Non-pigmented ciliary epithelial cell (primary cell): ENCODE results near the gene GPR171.
"Not testable (repeated sequence)": the region's sequence is repeated elsewhere in the genome, so short reads cannot be mapped to it uniquely, and the experiment has no call there.

ENCODE experiments used
- DNase-seq: peaks from one replicate; pipeline ENCODE4 v3.0.0-alpha.2; 2010; ENCODE audit warnings: low read depth

The GPR171 gene

DNA sequence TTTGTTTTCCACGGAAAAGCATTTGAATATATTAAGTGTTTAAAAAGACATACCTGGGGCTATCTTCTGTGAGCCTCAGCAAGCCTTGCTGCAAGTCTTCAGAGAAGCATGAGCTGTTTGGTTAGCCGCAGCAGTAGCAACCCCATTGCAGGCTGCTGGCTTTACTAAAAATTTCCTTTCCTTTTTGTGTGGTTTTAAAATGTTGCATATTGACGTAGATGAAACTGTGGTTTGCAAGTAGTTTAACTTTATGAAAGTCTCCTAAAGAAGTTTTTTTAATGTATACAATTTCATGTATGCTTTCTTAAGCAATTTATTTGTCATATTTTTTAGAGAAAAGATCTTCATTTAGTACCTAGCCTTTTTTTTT, at the start of gene GPR171:
Gene GPR171 (minus strand): TSS at position 166 of the 370 bp plus-strand sequence. CDS start 3,830 bp downstream, outside the sequence.
- no peak for DNase-seq

DNA sequence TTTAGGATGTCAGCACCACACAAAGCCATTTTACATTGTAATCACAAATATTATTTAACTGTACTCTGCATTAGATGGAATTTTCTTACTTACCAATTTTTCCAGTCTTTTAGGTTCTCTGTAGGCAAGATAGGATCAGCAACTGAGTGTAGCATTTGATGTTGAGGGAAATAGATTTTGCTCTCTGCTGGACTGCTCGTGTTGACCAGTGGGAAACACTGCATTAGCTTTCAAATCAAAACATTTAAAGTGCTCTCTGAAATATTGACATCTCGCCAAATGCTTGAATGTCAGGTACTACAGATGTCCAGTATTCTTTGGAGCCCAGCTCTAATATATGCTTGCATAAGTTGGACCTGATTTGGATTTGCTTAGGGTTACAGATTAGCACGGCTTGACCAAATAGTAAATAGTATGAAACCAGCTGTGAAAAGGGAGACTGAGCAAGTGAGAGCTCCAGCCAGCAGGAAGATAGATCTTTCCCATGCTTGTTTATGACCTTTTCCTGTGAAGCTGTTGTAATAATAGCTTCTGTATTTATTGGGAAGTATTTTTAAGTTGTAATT, 45.8 kb upstream of the GPR171 start:
- no peak for DNase-seq

DNA sequence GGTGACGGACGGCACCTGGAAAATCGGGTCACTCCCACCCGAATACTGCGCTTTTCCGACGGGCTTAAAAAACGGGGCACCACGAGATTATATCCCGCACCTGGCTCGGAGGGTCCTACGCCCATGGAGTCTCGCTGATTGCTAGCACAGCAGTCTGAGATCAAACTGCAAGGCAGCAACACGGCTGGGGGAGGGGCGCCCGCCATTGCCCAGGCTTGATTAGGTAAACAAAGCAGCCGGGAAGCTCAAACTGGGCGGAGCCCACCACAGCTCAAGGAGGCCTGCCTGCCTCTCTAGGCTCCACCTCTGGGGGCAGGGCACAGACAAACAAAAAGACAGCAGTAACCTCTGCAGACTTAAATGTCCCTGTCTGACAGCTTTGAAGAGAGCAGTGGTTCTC, 39.0 kb upstream of the GPR171 start:
- not testable (repeated sequence) for DNase-seq

DNA sequence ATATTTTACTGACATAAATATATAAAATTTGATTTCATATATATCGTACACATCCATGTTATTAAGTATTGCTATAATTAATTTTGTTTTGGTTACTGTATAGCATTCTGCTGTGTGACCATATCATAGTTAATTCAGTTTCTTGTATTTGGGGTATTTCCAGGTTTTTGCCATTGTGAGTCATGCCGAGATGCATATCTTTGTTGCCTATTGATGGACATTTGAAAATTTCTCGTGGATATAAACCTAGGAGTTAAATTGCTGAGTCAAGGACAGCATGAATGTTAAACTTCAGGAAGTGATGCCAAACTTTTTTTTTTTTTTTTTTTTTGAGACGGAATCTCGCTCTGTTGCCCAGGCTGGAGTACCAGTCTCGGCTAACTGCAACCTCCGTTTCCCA, 33.7 kb upstream of the GPR171 start:
- no peak for DNase-seq

- DNase-seq, result no peak
Measured at GRCh38 chr3:151236316-151236715, 33.3 kb upstream of the GPR171 start.

GRCh38 chr3:151234825-151235224, 31.8 kb upstream of the GPR171 start:
- DNase-seq, result no peak

- no peak for DNase-seq
Measured at GRCh38 chr3:151232991-151233390, 30.0 kb upstream of the GPR171 start.

DNA sequence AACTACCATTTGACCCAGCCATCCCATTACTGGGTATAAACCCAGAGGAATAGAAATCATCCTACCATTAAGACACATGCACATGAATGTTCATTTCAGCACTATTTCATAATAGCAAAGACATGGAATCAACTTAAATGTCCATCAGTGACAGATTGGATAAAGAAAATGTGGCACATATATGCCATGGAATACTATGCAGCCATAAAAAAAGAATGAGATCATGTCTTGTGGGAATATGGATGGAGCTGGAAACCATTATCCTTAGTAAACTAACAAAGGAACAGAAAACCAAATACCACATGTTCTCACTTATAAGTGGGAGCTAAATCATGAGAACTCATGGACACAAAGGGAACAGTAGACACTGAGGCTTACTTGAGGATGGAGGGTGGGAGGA, 29.4 kb upstream of the GPR171 start:
- not testable (repeated sequence) for DNase-seq

GRCh38 chr3:151230646-151231045, 27.6 kb upstream of the GPR171 start:
- DNase-seq, result no peak

DNA sequence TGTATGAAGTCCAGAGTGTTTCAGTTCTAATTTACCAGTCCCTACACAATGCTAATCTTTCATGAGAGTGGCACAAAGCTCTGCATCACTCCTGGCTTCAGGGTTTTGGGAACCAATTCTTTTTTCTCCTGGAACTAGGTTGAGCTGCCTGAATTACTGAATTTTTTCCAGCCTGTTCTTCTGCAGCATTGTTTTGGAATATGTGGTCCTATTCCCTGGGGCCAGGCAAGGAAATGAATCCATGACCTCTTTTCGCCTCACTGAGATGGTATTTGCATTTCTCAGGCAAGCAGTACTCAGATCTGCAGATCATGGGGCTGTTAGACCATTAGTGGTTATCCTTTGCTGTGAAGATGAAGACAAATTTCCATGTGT, 25.6 kb upstream of the GPR171 start:
- no peak for DNase-seq

GRCh38 chr3:151227807-151228665, 25.0 kb upstream of the GPR171 start:
- DNase-seq, result peak; percentile 80

GRCh38 chr3:151227266-151227806, 24.3 kb upstream of the GPR171 start:
- no peak for DNase-seq

DNA sequence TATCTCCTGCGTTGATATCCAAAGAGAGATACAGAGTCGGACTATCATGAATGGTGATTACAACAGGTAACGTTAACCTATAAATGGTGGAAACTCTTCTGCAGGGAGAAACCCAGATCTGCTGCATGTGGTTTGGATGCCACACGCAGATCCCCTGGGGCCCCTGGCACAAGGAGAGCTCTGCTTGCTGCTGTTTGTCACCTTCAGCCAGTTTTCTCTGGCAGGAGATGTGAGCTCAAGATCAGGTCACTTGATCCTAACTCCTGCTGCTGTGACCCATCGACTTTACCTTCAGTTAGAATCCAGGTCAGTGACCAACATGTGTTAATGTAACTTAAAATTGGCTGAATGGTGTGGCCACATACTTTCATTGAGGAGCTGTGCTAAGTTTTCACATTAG, 23.8 kb upstream of the GPR171 start:
- DNase-seq, result no peak

- DNase-seq, result peak; percentile 79
Measured at GRCh38 chr3:151226088-151226563, 23.1 kb upstream of the GPR171 start.

DNA sequence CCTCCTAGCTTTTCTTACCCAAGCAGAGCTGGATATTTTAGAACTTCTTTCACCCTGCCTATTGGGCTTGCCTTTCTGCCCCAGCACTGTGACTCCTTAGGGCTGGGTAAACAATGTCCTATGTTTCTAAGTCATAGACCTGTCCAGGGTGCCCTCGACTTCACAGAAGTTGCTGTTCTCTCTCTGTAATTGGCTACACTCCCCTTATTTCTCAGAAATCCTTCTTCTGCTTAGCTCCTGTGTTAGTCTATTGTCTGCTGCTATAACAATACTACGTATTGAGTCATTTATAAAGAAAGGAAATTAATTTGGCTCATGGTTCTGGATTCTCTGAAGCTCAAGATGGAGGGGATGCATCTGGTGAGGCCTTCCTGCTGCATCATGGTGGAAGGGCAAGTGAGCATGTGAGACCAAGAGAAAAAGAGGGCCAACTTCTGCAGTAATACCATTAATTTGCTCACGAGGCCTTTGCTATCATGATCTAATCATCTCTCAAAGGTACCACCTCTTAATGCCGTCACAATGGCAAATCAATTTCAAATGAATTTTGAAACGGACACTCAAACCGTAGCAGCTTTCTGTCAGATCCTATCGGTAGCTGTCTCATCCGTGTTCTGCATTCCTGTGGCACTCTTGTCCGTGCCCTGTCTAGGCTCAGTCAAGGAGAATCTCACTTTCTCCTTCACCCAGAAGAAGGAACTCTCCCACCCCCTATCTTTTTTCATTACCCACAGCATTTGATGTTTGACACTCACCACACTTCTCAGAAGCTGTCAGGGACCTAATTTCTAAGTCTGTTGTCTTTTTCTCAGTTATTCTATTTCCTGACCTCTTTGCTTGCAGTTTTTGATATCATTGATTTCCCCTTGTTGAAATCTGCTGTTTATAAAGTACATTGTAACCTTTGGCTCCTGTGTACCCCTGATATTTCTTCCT, 22.3 kb upstream of the GPR171 start:
- no peak for DNase-seq

DNA sequence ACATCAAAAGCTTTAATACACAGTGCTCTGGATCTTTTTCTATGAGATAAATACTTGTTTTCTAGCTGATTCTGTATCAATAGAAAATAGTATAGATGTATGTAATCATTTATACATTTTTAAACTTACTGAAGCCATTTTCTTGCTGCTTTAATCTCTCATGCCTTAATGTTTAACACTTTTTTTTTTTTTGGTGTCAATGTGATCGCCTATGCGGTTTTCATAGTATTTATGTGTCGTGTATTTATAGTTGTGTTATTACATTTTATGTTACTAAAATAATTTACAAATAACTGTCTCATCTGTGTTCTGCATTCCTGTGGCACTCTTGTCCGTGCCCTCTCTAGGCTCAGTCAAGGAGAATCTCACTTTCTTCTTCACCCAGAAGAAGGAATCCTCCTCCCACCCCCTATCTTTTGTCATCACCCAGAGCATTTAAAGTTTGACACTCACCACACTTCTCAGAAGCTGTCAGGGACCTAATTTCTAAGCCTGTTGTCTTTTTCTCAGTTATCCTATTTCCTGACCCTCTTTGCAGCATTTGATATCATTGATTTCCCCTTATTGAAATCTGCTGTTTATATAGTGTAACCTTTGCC, 21.4 kb upstream of the GPR171 start:
- DNase-seq, result no peak

DNA sequence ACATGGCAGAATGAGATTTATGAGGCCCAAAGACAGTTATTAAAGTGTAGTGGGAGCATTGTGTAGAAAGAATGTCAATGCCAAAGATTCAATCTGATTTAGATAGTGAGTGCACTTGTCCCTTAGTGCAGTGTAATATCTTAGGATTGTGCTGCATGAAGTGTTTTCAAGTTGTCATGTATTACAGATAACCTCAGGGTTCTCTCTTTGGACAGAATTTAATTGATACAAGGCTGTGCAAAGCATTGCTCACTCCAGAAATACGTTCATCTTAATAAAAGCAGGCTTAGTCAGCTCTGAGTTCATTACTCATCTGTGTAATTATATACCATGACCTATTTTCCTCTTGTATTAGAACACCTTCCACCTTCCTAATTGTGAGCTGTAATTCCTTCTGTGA, 16.0 kb upstream of the GPR171 start:
- DNase-seq, result peak; percentile 67

DNA sequence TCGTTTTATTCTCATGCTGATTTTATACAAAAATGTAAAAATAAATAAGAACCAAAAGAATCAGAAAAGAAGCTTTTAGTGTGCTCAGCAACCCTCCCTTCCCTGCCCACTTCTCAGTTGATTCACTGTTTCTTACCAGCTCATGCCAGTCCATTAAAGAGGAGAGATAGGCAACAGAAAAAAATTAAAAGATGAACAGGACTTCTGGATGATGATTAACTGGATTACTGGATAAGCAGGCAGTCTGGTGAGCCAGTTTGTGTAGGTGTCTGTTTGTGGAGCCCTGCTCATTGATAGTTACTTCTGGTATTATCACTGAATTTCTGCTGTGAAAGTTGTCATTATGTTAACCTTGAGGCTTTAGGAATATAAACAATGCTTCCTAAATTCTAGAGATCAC, 15.1 kb upstream of the GPR171 start:
- no peak for DNase-seq

GRCh38 chr3:151216641-151217607, 13.9 kb upstream of the GPR171 start:
- no peak for DNase-seq

- no peak for DNase-seq
Measured at GRCh38 chr3:151214459-151214858, 11.4 kb upstream of the GPR171 start.

DNA sequence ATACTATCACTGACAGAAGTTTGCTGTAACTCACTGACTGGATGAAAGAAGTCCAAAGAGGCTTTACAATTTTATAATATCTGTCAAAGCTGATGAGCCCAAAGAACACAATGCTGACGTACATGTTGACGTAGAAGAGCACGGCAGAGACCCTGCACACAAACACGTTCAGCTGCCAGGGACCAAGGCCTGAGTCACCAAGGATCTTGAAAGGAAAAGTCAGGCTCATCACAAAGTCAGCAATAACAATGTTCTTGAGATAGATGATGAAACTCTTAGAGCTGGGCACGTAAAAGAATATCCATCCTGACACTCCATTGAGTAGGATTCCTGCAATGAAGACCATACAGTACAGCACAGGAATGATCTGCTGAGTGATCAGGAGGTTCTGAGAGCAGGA, 10.9 kb upstream of the GPR171 start:
- DNase-seq, result no peak
